Transverse colon (tissue), 3 donors: ENCODE measurements around the gene ZNF236.

Experiments used
- POLR2A ChIP-seq: fragments of 450-650 bp; IDR thresholded peaks from one replicate; pipeline ENCODE4 v1.6.1; 2016; ENCODE audit warnings: antibody characterized with exemption, mild to moderate bottlenecking, moderate library complexity
- TF ChIP-seq, protein P1 (sequence below), 5 experiments: fragments of 200-600 bp in 3 of 5; fragments of 450-650 bp in 2 of 5; sonication (generic) in 3 of 5; IDR thresholded peaks; 1 replicate in 2 of 5; 2 replicates in 3 of 5; pipeline ENCODE4 v1.5.1; 2016 to 2017; ENCODE audit warnings: antibody characterized with exemption in 5 of 5, inconsistent platforms in 3 of 5, mild to moderate bottlenecking in 2 of 5, moderate library complexity in 1 of 5

DNA sequence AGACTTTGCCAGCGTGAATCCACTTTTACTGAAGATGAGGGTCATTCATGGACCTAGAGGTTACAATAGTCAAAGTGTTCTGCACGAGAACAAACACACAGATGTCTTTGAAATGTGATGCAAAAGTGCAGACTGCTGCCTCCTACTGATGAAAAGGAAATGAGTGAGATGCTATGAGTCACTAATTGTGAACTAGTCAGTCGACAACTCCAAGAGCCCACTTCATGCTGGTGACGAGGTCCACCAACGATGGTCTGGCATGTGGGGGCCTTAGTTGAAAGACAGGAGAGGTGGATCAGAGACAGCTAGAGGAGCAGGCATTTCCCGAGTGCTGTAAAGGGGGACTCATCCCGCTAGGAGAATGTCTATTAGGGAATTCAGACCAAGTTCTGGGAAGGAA lies 17.1 kb upstream of the ZNF236 start:
- TF ChIP-seq, protein P1, sequence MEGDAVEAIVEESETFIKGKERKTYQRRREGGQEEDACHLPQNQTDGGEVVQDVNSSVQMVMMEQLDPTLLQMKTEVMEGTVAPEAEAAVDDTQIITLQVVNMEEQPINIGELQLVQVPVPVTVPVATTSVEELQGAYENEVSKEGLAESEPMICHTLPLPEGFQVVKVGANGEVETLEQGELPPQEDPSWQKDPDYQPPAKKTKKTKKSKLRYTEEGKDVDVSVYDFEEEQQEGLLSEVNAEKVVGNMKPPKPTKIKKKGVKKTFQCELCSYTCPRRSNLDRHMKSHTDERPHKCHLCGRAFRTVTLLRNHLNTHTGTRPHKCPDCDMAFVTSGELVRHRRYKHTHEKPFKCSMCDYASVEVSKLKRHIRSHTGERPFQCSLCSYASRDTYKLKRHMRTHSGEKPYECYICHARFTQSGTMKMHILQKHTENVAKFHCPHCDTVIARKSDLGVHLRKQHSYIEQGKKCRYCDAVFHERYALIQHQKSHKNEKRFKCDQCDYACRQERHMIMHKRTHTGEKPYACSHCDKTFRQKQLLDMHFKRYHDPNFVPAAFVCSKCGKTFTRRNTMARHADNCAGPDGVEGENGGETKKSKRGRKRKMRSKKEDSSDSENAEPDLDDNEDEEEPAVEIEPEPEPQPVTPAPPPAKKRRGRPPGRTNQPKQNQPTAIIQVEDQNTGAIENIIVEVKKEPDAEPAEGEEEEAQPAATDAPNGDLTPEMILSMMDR (IDR thresholded peaks at IDR 0.05), result no peak
- no peak for TF ChIP-seq POLR2A
